Measurements from ENCODE around the gene MCL1.

GRCh38 chr1:150535511-150536287 lies 43.7 kb downstream of the MCL1 start:
- TF ChIP-seq CTCF (IDR thresholded peaks at IDR 0.05) (no peak), POLR2A (IDR thresholded peaks at IDR 0.05) (no peak)

Data from prostate gland (tissue), 2 donors.